ENCODE data around the gene LMO7.
A peak's percentile ranks its signal among the peaks of the same experiment; 100 is the strongest.

The LMO7 gene

DNA sequence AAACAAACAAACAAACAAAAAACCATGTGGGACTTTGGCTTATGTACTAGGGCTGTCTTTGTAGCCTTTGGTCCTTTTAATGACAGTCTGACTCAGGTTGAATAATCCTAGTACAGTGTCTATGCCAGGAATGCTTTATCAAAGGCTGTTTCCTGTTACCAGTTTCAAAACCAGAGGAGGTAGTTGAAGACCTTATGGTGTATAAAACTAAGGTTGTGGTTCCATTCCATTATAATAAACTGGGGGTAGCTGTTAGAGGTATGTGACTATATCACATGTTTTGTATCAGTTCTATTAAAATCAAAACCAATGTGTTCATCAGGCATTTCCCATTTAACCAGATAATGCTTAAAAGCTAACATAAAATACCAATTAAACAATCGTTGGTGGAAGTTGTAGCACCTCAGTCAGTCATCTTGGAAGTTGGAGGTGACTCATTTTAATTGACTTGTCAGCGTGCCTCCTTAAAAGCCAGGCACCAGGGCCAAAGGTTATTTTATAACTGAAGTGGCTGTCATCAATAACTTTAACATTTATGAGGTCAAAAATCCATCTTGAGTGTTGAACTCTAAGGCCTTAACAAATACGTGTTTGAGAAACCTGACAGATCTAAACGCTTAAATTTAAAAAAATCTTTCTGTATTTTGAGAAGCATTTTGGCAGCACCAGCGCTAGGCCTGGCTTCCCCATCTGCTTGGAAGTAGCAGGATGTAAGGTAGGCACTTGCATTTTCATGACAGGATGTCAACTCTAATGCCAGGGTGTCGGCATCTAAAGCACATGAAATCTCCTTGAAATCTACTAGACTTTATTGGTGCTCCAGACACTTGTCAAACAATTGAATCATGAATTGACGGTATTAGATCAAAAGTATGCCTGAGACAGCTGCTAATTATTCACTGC, 162.5 kb downstream of the LMO7 start:
- H3K27ac ChIP-seq, result no peak overlapping the region
- H3K9me3 ChIP-seq, result no peaks in the 10 kb centered on the region
- intact Hi-C loops (cut with DNase I; ENCODE audit: low total_unique reads), result loop anchor here (10.0 kb wide), 1 partner anchor 104 kb away; no protein-coding TSS in a partner anchor
- H3K4me1 ChIP-seq, result peaks cover 0 to 6% (median 4%) of the 10 kb centered on the region in 4 donors
- no peak for DNase-seq
- H3K36me3 ChIP-seq, result peaks cover 0 to 6% (median 0%) of the 10 kb centered on the region in 3 donors
- TF ChIP-seq, protein P1, sequence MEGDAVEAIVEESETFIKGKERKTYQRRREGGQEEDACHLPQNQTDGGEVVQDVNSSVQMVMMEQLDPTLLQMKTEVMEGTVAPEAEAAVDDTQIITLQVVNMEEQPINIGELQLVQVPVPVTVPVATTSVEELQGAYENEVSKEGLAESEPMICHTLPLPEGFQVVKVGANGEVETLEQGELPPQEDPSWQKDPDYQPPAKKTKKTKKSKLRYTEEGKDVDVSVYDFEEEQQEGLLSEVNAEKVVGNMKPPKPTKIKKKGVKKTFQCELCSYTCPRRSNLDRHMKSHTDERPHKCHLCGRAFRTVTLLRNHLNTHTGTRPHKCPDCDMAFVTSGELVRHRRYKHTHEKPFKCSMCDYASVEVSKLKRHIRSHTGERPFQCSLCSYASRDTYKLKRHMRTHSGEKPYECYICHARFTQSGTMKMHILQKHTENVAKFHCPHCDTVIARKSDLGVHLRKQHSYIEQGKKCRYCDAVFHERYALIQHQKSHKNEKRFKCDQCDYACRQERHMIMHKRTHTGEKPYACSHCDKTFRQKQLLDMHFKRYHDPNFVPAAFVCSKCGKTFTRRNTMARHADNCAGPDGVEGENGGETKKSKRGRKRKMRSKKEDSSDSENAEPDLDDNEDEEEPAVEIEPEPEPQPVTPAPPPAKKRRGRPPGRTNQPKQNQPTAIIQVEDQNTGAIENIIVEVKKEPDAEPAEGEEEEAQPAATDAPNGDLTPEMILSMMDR (IDR thresholded peaks at IDR 0.05), result no peak
- no peak overlapping the region for H3K4me3 ChIP-seq
- H3K27me3 ChIP-seq, result no peaks in the 10 kb centered on the region

DNA sequence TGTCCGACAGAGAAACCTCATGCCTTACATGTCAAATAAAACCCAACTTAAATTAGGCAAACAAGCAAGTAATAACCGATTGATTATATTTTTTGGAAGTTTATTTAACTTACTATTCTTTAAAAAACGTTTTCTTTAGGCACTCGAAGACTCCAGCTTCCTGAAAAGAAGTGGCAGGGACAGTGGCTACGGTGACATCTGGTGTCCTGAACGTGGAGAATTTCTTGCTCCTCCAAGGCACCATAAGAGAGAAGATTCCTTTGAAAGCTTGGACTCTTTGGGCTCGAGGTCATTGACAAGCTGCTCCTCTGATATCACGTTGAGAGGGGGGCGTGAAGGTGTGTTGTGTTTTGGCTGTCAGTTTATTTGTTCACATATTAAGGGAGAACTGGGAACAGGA, 164.4 kb downstream of the LMO7 start:
- Histone ChIP-seq H3K4me3 (no peak overlapping the region), H3K4me1 (peaks cover 0 to 19% (median 4%) of the 10 kb centered on the region in 4 donors), H3K27ac (no peak overlapping the region), H3K27me3 (no peaks in the 10 kb centered on the region), H3K9me3 (no peaks in the 10 kb centered on the region), H3K36me3 (peaks cover 0 to 9% (median 0%) of the 10 kb centered on the region in 3 donors)
- TF ChIP-seq, protein P1 (IDR thresholded peaks at IDR 0.05), result no peak
- no peak for DNase-seq
- intact Hi-C loops (cut with DNase I; ENCODE audit: low total_unique reads), result no loop called here

DNA sequence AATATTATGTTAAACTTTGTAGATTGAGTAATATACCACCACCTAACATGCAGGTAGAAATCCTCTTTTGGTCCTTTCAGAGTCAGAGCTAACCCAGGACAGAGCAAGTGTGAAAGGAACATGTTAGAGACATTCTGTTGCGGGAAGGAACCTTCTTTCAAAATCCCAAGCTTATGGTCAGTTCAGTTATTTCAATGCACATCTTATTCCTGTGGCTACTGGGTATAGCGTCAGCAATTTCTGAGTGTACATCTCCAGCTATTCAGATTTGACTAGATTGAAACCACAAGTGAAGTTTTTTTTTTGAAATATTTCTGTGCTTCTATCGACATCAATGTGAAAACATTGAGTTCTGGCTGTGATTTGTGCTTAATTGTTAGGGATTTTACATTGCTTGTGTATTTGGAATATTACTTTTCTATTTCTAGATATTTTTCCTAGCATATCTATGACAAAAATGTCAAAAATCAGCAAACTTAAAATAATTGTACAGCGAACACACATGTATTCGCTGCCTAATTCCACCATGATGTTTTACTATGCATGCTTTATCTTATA, 165.3 kb downstream of the LMO7 start:
- H3K27ac ChIP-seq, result no peak overlapping the region
- TF ChIP-seq, protein P1 (IDR thresholded peaks at IDR 0.05), result no peak
- DNase-seq, result no peak
- H3K36me3 ChIP-seq, result peaks cover 0 to 18% (median 0%) of the 10 kb centered on the region in 3 donors
- intact Hi-C loops (cut with DNase I; ENCODE audit: low total_unique reads), result no loop called here
- no peaks in the 10 kb centered on the region for H3K9me3 ChIP-seq
- no peaks in the 10 kb centered on the region for H3K27me3 ChIP-seq
- H3K4me3 ChIP-seq, result no peak overlapping the region
- peaks cover 0 to 19% (median 4%) of the 10 kb centered on the region in 4 donors for H3K4me1 ChIP-seq

DNA sequence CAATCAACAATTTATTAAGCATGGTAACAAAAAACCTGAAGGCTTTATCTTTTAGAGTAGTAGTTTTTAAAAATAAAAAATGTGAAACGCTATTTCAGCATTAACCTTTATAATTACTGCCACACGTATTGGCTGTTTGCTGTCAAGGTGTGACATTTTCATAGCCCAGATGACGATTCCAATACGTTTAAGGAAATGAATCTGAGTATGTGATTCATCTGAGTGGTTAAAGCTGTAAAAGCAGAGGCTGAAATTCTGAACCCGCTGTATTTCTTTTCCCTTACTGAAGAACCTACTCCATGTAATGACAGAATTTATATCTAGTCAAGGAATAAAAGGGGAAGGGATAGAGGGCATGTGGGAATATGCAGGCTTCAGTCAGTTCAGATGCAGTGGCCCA, 166.0 kb downstream of the LMO7 start:
- no peak overlapping the region for H3K27ac ChIP-seq
- intact Hi-C loops (cut with DNase I; ENCODE audit: low total_unique reads), result no loop called here
- H3K4me3 ChIP-seq, result no peak overlapping the region

DNA sequence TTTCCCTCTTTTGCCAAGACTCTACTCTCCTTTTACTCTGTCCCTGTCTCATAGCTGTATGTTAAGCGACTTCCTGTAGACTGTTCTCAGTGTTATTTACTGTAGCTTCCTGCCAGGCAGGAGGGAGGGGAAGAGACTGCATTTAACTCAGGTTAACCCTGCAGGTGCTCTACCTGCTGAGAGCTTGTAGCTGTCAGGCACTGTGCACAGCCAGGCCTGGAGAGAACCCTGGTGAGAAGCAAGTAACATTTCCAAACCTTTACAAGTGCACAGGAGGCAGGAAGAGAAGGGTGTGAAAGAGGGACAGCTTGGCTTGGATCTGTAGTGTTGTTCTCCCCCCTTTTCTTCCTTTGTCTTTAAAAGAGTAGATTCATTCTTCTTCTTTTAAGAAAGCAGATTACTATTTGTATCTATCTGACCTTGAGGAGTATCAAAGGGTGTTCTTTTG, 167.1 kb downstream of the LMO7 start:
- Histone ChIP-seq H3K27ac (peak overlapping the region; percentile 9 to 54), H3K27me3 (no peaks in the 10 kb centered on the region), H3K4me1 (peaks cover 0 to 19% (median 4%) of the 10 kb centered on the region in 4 donors), H3K4me3 (no peak overlapping the region), H3K9me3 (no peaks in the 10 kb centered on the region), H3K36me3 (peaks cover 0 to 25% (median 0%) of the 10 kb centered on the region in 3 donors)
- TF ChIP-seq, protein P1 (IDR thresholded peaks at IDR 0.05), result no peak
- DNase-seq, result no peak
- intact Hi-C loops (cut with DNase I; ENCODE audit: low total_unique reads), result no loop called here

More for the DNA sequence above, 166.0 kb downstream of the LMO7 start:
- no peaks in the 10 kb centered on the region for H3K27me3 ChIP-seq
- peaks cover 0 to 19% (median 4%) of the 10 kb centered on the region in 4 donors for H3K4me1 ChIP-seq
- DNase-seq, result no peak
- H3K9me3 ChIP-seq, result no peaks in the 10 kb centered on the region
- H3K36me3 ChIP-seq, result peaks cover 0 to 19% (median 0%) of the 10 kb centered on the region in 3 donors
- TF ChIP-seq, protein P1 (IDR thresholded peaks at IDR 0.05), result no peak

Measured in tibial artery (tissue), 4 donors.